HG02678 (cell line): ENCODE measurements around the gene QRICH1.

Experiments used
- ATAC-seq: cut with Tn5 transposase; IDR thresholded peaks from one replicate; pipeline ENCODE4 v1.9.1; 2021; ENCODE audit warnings: mild to moderate bottlenecking, moderate library complexity; ENCODE audit not compliant: unreplicated experiment

The QRICH1 gene

GRCh38 chr3:49035281-49035680, 58.6 kb downstream of the QRICH1 start:
- ATAC-seq: no peak

GRCh38 chr3:49034650-49035049, 59.2 kb downstream of the QRICH1 start:
- ATAC-seq: no peak

GRCh38 chr3:49032646-49033304, 61.1 kb downstream of the QRICH1 start:
- ATAC-seq: no peak

GRCh38 chr3:49030321-49030720, 63.5 kb downstream of the QRICH1 start:
- no peak for ATAC-seq

- ATAC-seq: no peak
Measured at GRCh38 chr3:49029563-49029884, 64.3 kb downstream of the QRICH1 start.

GRCh38 chr3:49028673-49029562, 65.0 kb downstream of the QRICH1 start, which contains the start of gene IMPDH2:
IMPDH2 (minus strand) TSS chr3:49029398; CDS start chr3:49029350, 48 bp downstream.
- peak; percentile 91 for ATAC-seq

GRCh38 chr3:49028298-49028672, 65.6 kb downstream of the QRICH1 start:
- no peak for ATAC-seq

- no peak for ATAC-seq
Measured at GRCh38 chr3:49027634-49028033, 66.2 kb downstream of the QRICH1 start.

GRCh38 chr3:49026536-49026935, 67.3 kb downstream of the QRICH1 start:
- ATAC-seq: no peak

GRCh38 chr3:49025793-49026520, 67.9 kb downstream of the QRICH1 start:
- ATAC-seq: no peak

GRCh38 chr3:49025005-49025792, 68.7 kb downstream of the QRICH1 start:
- no peak for ATAC-seq

GRCh38 chr3:49024449-49024848, 69.4 kb downstream of the QRICH1 start:
- no peak for ATAC-seq

- ATAC-seq: no peak
Measured at GRCh38 chr3:49023775-49024174, 70.1 kb downstream of the QRICH1 start.

- ATAC-seq: no peak
Measured at GRCh38 chr3:49022688-49023171, 71.1 kb downstream of the QRICH1 start.

- ATAC-seq: peak; percentile 58
Measured at GRCh38 chr3:49021813-49022687, 71.8 kb downstream of the QRICH1 start, which contains the start of gene NDUFAF3. NDUFAF3 (plus strand) TSS chr3:49022121; CDS start chr3:49022145, 24 bp downstream.

- peak; percentile 55 for ATAC-seq
Measured at GRCh38 chr3:49021213-49021812, 72.6 kb downstream of the QRICH1 start.

- ATAC-seq: no peak
Measured at GRCh38 chr3:49020330-49021212, 73.3 kb downstream of the QRICH1 start.

GRCh38 chr3:49019941-49020329, 73.9 kb downstream of the QRICH1 start:
- no peak for ATAC-seq
